Activated CD8-positive, alpha-beta memory T cell treated with anti-CD3 and anti-CD28 coated beads, Interleukin-2, amount 50 U/mL, for 4 hours (primary cell): ENCODE data around the gene LTC4S.
A peak's percentile ranks its signal among the peaks of the same experiment; 100 is the strongest.
"Not testable (repeated sequence)": the region's sequence is repeated elsewhere in the genome, so short reads cannot be mapped to it uniquely, and the experiment has no call there.

Source experiments
- DNase-seq: peaks from one replicate; pipeline ENCODE4 v3.0.0-alpha.2; 2020

Gene LTC4S

GRCh38 chr5:179771311-179771895 is 22.4 kb upstream of the LTC4S start:
- no peak for DNase-seq

- no peak for DNase-seq
Observed at GRCh38 chr5:179772351-179772750, 21.4 kb upstream of the LTC4S start.

GRCh38 chr5:179773686-179774040 is 20.1 kb upstream of the LTC4S start:
- no peak for DNase-seq

- DNase-seq: no peak
Observed at GRCh38 chr5:179774442-179774841, 19.3 kb upstream of the LTC4S start.

- no peak for DNase-seq
Observed at GRCh38 chr5:179776411-179776938, 17.3 kb upstream of the LTC4S start.

GRCh38 chr5:179777456-179777855 is 16.3 kb upstream of the LTC4S start:
- DNase-seq: no peak

GRCh38 chr5:179777909-179778308 is 15.9 kb upstream of the LTC4S start:
- DNase-seq: no peak

GRCh38 chr5:179778591-179778990 is 15.2 kb upstream of the LTC4S start:
- no peak for DNase-seq

- DNase-seq: no peak
Observed at GRCh38 chr5:179779826-179780225, 14.0 kb upstream of the LTC4S start.

GRCh38 chr5:179780362-179780761 is 13.4 kb upstream of the LTC4S start:
- no peak for DNase-seq

GRCh38 chr5:179781846-179782245 is 11.9 kb upstream of the LTC4S start:
- no peak for DNase-seq

GRCh38 chr5:179783128-179783527 is 10.7 kb upstream of the LTC4S start:
- no peak for DNase-seq

GRCh38 chr5:179786861-179787260 is 6.9 kb upstream of the LTC4S start:
- DNase-seq: no peak

GRCh38 chr5:179788193-179788854 is 5.5 kb upstream of the LTC4S start:
- no peak for DNase-seq

GRCh38 chr5:179789278-179789677 is 4.5 kb upstream of the LTC4S start:
- not testable (repeated sequence) for DNase-seq

GRCh38 chr5:179791881-179792611 is 1.7 kb upstream of the LTC4S start:
- DNase-seq: no peak

- DNase-seq: no peak
Observed at GRCh38 chr5:179792612-179793467, 946 bp upstream of the LTC4S start.

- DNase-seq: no peak
Observed at GRCh38 chr5:179794171-179794570, 385 bp downstream of the LTC4S start.

- no peak for DNase-seq
Observed at GRCh38 chr5:179794575-179794974, 789 bp downstream of the LTC4S start.

- DNase-seq: no peak
Observed at GRCh38 chr5:179795049-179795862, 1.5 kb downstream of the LTC4S start.

GRCh38 chr5:179795863-179796833 is 2.4 kb downstream of the LTC4S start:
- DNase-seq: peak; percentile 69
